ENCODE measurements around the gene HMBS.

The HMBS gene

GRCh38 chr11:119046489-119046888 lies 38.2 kb upstream of the HMBS start:
- H3K9me3 ChIP-seq (replicated peaks; ENCODE audit: insufficient read depth, low read length) = no peaks in the 10 kb centered on the region
- no peak overlapping the region for H3K27ac ChIP-seq (ENCODE audit: low read length)
- peaks cover 15% of the 10 kb centered on the region for H3K4me1 ChIP-seq (ENCODE audit: low read length)
- H4K20me1 ChIP-seq (ENCODE audit: insufficient read depth, low read length) = no peaks in the 10 kb centered on the region
- H3K4me3 ChIP-seq (ENCODE audit: low read length) = no peak overlapping the region
- TF ChIP-seq EZH2phosphoT487 (IDR thresholded peaks at IDR 0.05; ENCODE audit: low read length) (no peak), CTCF (IDR thresholded peaks at IDR 0.05; ENCODE audit: low read length) (no peak), EZH2 (optimal IDR thresholded peaks at IDR 0.05; ENCODE audit: low read depth, low read length) (no peak)
- H3K79me2 ChIP-seq (ENCODE audit: low read length) = peaks cover 13% of the 10 kb centered on the region
- no peak for DNase-seq
- H3F3A ChIP-seq (ENCODE audit: insufficient read depth, low read length) = peaks cover 21% of the 10 kb centered on the region
- no peaks in the 10 kb centered on the region for H3K9me2 ChIP-seq (replicated peaks; ENCODE audit: insufficient read depth, low read length)
- H3K4me2 ChIP-seq (ENCODE audit: low read depth, low read length) = no peak overlapping the region
- H3K27me3 ChIP-seq (replicated peaks; ENCODE audit: insufficient read depth, low read length) = no peaks in the 10 kb centered on the region
- no peak overlapping the region for H3K9ac ChIP-seq (ENCODE audit: low read length)
- no peak overlapping the region for H2AFZ ChIP-seq (ENCODE audit: low read length)
- H3K36me3 ChIP-seq (replicated peaks; ENCODE audit: insufficient read depth, low read length) = 0 out of 2 replicates have a peak, but pooled peaks cover 18% of the 10 kb centered on the region

GRCh38 chr11:119047205-119047604 lies 37.5 kb upstream of the HMBS start:
- Histone ChIP-seq H3K9me3 (replicated peaks; ENCODE audit: insufficient read depth, low read length) (no peaks in the 10 kb centered on the region), H3K4me2 (ENCODE audit: low read depth, low read length) (no peak overlapping the region), H3K79me2 (ENCODE audit: low read length) (peaks cover 20% of the 10 kb centered on the region), H2AFZ (ENCODE audit: low read length) (no peak overlapping the region), H3F3A (ENCODE audit: insufficient read depth, low read length) (peaks cover 19% of the 10 kb centered on the region), H3K4me3 (ENCODE audit: low read length) (no peak overlapping the region), H3K27ac (ENCODE audit: low read length) (no peak overlapping the region), H4K20me1 (ENCODE audit: insufficient read depth, low read length) (no peaks in the 10 kb centered on the region), H3K9ac (ENCODE audit: low read length) (no peak overlapping the region), H3K36me3 (replicated peaks; ENCODE audit: insufficient read depth, low read length) (0 out of 2 replicates have a peak, but pooled peaks cover 19% of the 10 kb centered on the region), H3K4me1 (ENCODE audit: low read length) (peaks cover 8% of the 10 kb centered on the region), H3K27me3 (replicated peaks; ENCODE audit: insufficient read depth, low read length) (no peaks in the 10 kb centered on the region), H3K9me2 (replicated peaks; ENCODE audit: insufficient read depth, low read length) (no peaks in the 10 kb centered on the region)
- DNase-seq = no peak
- TF ChIP-seq CTCF (IDR thresholded peaks at IDR 0.05; ENCODE audit: low read length) (no peak), EZH2 (optimal IDR thresholded peaks at IDR 0.05; ENCODE audit: low read depth, low read length) (no peak), EZH2phosphoT487 (IDR thresholded peaks at IDR 0.05; ENCODE audit: low read length) (no peak)

- no peak overlapping the region for H3K27ac ChIP-seq (ENCODE audit: low read length)
- H3K9me3 ChIP-seq (replicated peaks; ENCODE audit: insufficient read depth, low read length) = no peaks in the 10 kb centered on the region
- H3K79me2 ChIP-seq (ENCODE audit: low read length) = peaks cover 35% of the 10 kb centered on the region
- H3K36me3 ChIP-seq (replicated peaks; ENCODE audit: insufficient read depth, low read length) = peaks cover 30% of the 10 kb centered on the region; the same call in 1 of the 2 replicates
- no peak overlapping the region for H3K4me3 ChIP-seq (ENCODE audit: low read length)
- TF ChIP-seq EZH2phosphoT487 (IDR thresholded peaks at IDR 0.05; ENCODE audit: low read length) (no peak), CTCF (IDR thresholded peaks at IDR 0.05; ENCODE audit: low read length) (no peak), EZH2 (optimal IDR thresholded peaks at IDR 0.05; ENCODE audit: low read depth, low read length) (no peak)
- H3K4me1 ChIP-seq (ENCODE audit: low read length) = no peaks in the 10 kb centered on the region
- no peaks in the 10 kb centered on the region for H3K9me2 ChIP-seq (replicated peaks; ENCODE audit: insufficient read depth, low read length)
- H3K4me2 ChIP-seq (ENCODE audit: low read depth, low read length) = no peak overlapping the region
- H2AFZ ChIP-seq (ENCODE audit: low read length) = no peak overlapping the region
- H3F3A ChIP-seq (ENCODE audit: insufficient read depth, low read length) = 0 out of 2 replicates have a peak, but pooled peaks cover 7% of the 10 kb centered on the region
- no peaks in the 10 kb centered on the region for H3K27me3 ChIP-seq (replicated peaks; ENCODE audit: insufficient read depth, low read length)
- no peak overlapping the region for H3K9ac ChIP-seq (ENCODE audit: low read length)
- no peak for DNase-seq
- H4K20me1 ChIP-seq (ENCODE audit: insufficient read depth, low read length) = no peaks in the 10 kb centered on the region
Observed at GRCh38 chr11:119048644-119049043, 36.0 kb upstream of the HMBS start.

Measured in MM.1S (cell line).